ENCODE measurements around the gene BPIFB2. TPM values are rescaled to one million over a fixed set of nuclear protein-coding genes. Genes with fewer than 3 reads are reported as not detected.

Gene BPIFB2
- total RNA-seq, 1 experiment from 2014 or later: not detected

DNA sequence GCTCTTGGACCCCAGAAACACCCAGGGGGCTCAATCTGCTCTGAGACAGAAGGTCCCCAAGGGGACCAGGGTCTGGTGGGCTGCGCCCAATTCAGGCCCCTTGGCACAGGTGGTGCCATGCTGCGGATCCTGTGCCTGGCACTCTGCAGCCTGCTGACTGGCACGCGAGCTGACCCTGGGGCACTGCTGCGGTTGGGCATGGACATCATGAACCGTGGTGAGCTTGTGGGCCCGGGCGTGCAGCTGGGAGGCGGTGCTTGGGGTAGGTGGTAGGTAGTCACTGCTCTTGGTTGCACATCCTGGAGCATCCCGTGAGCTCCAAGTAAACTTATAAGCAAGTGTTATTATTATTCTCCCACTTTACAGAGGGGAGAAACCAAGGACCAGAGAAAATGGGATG, 24.0 kb downstream of the BPIFB2 start, which contains the start of gene BPIFB6:
Gene BPIFB6 (plus strand): TSS at position 118 of the 400 bp plus-strand sequence. CDS start 0 bp downstream, at position 118.
- Histone ChIP-seq H3K27ac (ENCODE audit: low read length) (no peak within 1 kb of the TSS), H3K27me3 (ENCODE audit: control insufficient read depth, insufficient read depth, low read length) (peaks cover 2% of the 10 kb centered on the region; the same call in 1 of the 2 replicates), H3K4me1 (ENCODE audit: control insufficient read depth, insufficient read depth, low read length) (no peaks in the 10 kb centered on the region), H3K9me3 (ENCODE audit: control insufficient read depth, insufficient read depth, low read depth, low read length) (no peaks in the 10 kb centered on the region), H3K36me3 (ENCODE audit: control insufficient read depth, insufficient read depth, low read length) (no peaks in the 10 kb centered on the region), H3K4me3 (ENCODE audit: low read depth in 2 of 2, low read length in 2 of 2) (no peak within 1 kb of the TSS)
- POLR2A ChIA-PET: no interaction called here
- in situ Hi-C loops (cut with HindIII; ENCODE audit: low pct_unique_long_range_greater_than_20kb, low sequenced_read_pairs): no loop called here
- TF ChIP-seq POLR2AphosphoS5 (IDR thresholded peaks at IDR 0.05; ENCODE audit: low read depth, low read length) (no peak), SIN3A (IDR thresholded peaks at IDR 0.05; ENCODE audit: borderline replicate concordance, insufficient read depth, low read depth, low read length) (no peak)
- TF ChIP-seq, protein P1, sequence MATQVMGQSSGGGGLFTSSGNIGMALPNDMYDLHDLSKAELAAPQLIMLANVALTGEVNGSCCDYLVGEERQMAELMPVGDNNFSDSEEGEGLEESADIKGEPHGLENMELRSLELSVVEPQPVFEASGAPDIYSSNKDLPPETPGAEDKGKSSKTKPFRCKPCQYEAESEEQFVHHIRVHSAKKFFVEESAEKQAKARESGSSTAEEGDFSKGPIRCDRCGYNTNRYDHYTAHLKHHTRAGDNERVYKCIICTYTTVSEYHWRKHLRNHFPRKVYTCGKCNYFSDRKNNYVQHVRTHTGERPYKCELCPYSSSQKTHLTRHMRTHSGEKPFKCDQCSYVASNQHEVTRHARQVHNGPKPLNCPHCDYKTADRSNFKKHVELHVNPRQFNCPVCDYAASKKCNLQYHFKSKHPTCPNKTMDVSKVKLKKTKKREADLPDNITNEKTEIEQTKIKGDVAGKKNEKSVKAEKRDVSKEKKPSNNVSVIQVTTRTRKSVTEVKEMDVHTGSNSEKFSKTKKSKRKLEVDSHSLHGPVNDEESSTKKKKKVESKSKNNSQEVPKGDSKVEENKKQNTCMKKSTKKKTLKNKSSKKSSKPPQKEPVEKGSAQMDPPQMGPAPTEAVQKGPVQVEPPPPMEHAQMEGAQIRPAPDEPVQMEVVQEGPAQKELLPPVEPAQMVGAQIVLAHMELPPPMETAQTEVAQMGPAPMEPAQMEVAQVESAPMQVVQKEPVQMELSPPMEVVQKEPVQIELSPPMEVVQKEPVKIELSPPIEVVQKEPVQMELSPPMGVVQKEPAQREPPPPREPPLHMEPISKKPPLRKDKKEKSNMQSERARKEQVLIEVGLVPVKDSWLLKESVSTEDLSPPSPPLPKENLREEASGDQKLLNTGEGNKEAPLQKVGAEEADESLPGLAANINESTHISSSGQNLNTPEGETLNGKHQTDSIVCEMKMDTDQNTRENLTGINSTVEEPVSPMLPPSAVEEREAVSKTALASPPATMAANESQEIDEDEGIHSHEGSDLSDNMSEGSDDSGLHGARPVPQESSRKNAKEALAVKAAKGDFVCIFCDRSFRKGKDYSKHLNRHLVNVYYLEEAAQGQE (IDR thresholded peaks at IDR 0.05; ENCODE audit: insufficient read depth in 1 of 2, low read depth in 2 of 2, low read length in 1 of 2): no peak
- TF ChIP-seq, protein P2, sequence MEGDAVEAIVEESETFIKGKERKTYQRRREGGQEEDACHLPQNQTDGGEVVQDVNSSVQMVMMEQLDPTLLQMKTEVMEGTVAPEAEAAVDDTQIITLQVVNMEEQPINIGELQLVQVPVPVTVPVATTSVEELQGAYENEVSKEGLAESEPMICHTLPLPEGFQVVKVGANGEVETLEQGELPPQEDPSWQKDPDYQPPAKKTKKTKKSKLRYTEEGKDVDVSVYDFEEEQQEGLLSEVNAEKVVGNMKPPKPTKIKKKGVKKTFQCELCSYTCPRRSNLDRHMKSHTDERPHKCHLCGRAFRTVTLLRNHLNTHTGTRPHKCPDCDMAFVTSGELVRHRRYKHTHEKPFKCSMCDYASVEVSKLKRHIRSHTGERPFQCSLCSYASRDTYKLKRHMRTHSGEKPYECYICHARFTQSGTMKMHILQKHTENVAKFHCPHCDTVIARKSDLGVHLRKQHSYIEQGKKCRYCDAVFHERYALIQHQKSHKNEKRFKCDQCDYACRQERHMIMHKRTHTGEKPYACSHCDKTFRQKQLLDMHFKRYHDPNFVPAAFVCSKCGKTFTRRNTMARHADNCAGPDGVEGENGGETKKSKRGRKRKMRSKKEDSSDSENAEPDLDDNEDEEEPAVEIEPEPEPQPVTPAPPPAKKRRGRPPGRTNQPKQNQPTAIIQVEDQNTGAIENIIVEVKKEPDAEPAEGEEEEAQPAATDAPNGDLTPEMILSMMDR (IDR thresholded peaks at IDR 0.05): no peak
- no peak for DNase-seq (ENCODE audit: low read depth, low spot score)
- no peak for ATAC-seq
- CTCF ChIA-PET: no interaction called here
- BruUV-seq (replicated peaks): no TSS peak
- intact Hi-C loops (cut with micrococcal nuclease; ENCODE audit: unreplicated experiment): no loop called here

DNA sequence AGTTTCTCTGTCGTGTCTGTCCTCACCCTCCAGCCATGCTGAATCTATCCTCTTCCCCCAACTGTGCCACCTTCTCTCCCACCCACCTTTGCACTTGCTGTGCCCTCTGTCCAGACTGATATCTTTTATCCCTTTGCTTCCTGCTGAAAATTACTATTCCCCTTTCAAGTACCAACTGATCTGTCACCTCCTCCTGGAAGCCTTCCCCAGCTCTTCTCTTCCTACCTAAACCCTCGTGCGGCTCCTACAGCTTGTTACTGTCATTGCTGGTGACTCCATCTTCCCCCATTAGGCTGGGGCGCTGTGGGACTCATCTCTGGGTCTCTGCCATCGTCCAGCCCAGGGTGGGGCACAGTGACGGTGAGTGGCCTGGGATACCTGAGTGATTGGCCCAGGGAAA, 25.1 kb downstream of the BPIFB2 start:
- H3K36me3 ChIP-seq (ENCODE audit: control insufficient read depth, insufficient read depth, low read length): no peaks in the 10 kb centered on the region
- no TSS peak for BruUV-seq (replicated peaks)
- intact Hi-C loops (cut with micrococcal nuclease; ENCODE audit: unreplicated experiment): no loop called here
- no peaks in the 10 kb centered on the region for H3K4me1 ChIP-seq (ENCODE audit: control insufficient read depth, insufficient read depth, low read length)
- no peak for TF ChIP-seq SIN3A (IDR thresholded peaks at IDR 0.05; ENCODE audit: borderline replicate concordance, insufficient read depth, low read depth, low read length)
- POLR2A ChIA-PET: no interaction called here
- H3K4me3 ChIP-seq (ENCODE audit: low read depth in 2 of 2, low read length in 2 of 2): no peak overlapping the region
- ATAC-seq (no peak), DNase-seq (ENCODE audit: low read depth, low spot score) (no peak)
- CTCF ChIA-PET: no interaction called here
- in situ Hi-C loops (cut with HindIII; ENCODE audit: low pct_unique_long_range_greater_than_20kb, low sequenced_read_pairs): no loop called here
- H3K9me3 ChIP-seq (ENCODE audit: control insufficient read depth, insufficient read depth, low read depth, low read length): no peaks in the 10 kb centered on the region
- no peak overlapping the region for H3K27ac ChIP-seq (ENCODE audit: low read length)
- peaks cover 3% of the 10 kb centered on the region; the same call in 1 of the 2 replicates for H3K27me3 ChIP-seq (ENCODE audit: control insufficient read depth, insufficient read depth, low read length)

DNA sequence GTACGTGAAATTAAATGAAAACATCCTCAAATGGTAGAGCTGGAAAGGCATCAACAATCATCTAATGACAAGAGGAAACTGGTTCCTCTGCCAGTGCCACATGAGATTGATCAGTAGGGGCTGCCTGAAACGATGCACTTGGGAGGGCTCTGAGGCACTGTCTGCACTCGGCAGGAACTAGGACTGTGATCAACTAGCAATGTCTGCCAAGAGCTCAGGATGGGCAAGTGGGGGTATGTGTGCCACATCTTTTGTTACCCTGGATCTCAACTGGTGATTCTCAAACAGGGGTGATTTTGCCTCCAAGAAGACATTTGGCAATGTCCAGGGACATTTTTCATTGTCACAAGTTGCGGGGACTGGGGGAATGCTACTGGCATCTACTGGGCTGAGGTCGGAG, 25.9 kb downstream of the BPIFB2 start:
- no peaks in the 10 kb centered on the region for H3K4me1 ChIP-seq (ENCODE audit: control insufficient read depth, insufficient read depth, low read length)
- in situ Hi-C loops (cut with HindIII; ENCODE audit: low pct_unique_long_range_greater_than_20kb, low sequenced_read_pairs) (no loop called here), intact Hi-C loops (cut with micrococcal nuclease; ENCODE audit: unreplicated experiment) (no loop called here)
- no TSS peak for BruUV-seq (replicated peaks)
- no peaks in the 10 kb centered on the region for H3K36me3 ChIP-seq (ENCODE audit: control insufficient read depth, insufficient read depth, low read length)
- H3K9me3 ChIP-seq (ENCODE audit: control insufficient read depth, insufficient read depth, low read depth, low read length): no peaks in the 10 kb centered on the region
- no peak overlapping the region for H3K4me3 ChIP-seq (ENCODE audit: low read depth in 2 of 2, low read length in 2 of 2)
- H3K27ac ChIP-seq (ENCODE audit: low read length): no peak overlapping the region
- TF ChIP-seq, protein P1 (IDR thresholded peaks at IDR 0.05; ENCODE audit: insufficient read depth in 1 of 2, low read depth in 2 of 2, low read length in 1 of 2): no peak
- TF ChIP-seq TCF7L2 (IDR thresholded peaks at IDR 0.05; ENCODE audit: low read depth, low read length) (no peak), POLR2AphosphoS5 (IDR thresholded peaks at IDR 0.05; ENCODE audit: low read depth, low read length) (no peak), SIN3A (IDR thresholded peaks at IDR 0.05; ENCODE audit: borderline replicate concordance, insufficient read depth, low read depth, low read length) (no peak)
- TF ChIP-seq, protein P2 (IDR thresholded peaks at IDR 0.05): no peak
- DNase-seq (ENCODE audit: low read depth, low spot score): no peak
- H3K27me3 ChIP-seq (ENCODE audit: control insufficient read depth, insufficient read depth, low read length): peaks cover 4% of the 10 kb centered on the region; the same call in 1 of the 2 replicates
- POLR2A ChIA-PET: no interaction called here
- CTCF ChIA-PET: no interaction called here
- ATAC-seq: no peak

Data from Panc1 (cell line).